ENCODE data around the gene PAN3.

GRCh38 chr13:28318496-28318895 is 180.2 kb downstream of the PAN3 start:
- TF ChIP-seq GABPA (IDR thresholded peaks at IDR 0.05; ENCODE audit: low read depth) = no peak
- TF ChIP-seq POLR2AphosphoS5 (IDR thresholded peaks at IDR 0.05; ENCODE audit: low read depth) = no peak
- no peak for TF ChIP-seq CTCF (IDR thresholded peaks at IDR 0.05; ENCODE audit: insufficient read depth, low read length)
- no peak for TF ChIP-seq REST (IDR thresholded peaks at IDR 0.05; ENCODE audit: insufficient replicate concordance, low read depth)
